T47D (cell line): Measurements from ENCODE around the gene MIS18A.

Source experiments
- DNase-seq, 2 experiments: peaks; one replicate each; pipeline versions ENCODE4 v3.0.0 to v3.0.0-alpha.2; 2011 to 2012; ENCODE audit warnings: low read depth in 1 of 2, low spot score in 1 of 2
- JUND ChIP-seq: IDR thresholded peaks from 2 replicates; pipeline ENCODE4 v1.6.1; 2012; ENCODE audit warnings: low read depth
- in situ Hi-C: cut with HindIII; loops from 2 replicates; pipeline ENCODE4 v1.10.0; 2016; ENCODE audit warnings: low sequenced_read_pairs, low pct_unique_long_range_greater_than_20kb

The MIS18A gene

DNA sequence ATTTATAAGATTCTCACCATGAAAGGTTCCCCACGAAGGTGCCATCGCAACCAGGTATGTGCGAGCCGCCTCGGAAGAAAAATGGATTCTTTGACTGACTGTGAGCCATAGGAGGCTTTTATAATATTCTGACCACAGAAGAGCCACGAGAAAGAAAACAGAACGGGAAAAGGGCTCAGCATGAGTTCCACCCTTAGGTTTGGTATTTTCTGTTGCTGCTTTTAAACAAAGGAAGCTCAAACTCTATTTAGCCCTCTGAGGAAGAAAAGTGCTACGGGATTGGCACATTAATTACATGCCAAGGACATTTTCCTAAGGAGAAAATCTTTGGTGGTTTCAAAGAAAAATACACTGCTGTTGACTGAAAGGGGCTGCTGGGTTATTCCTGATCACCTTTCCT is 39.3 kb downstream of the MIS18A start:
- TF ChIP-seq JUND, result no peak
- in situ Hi-C loops, result no loop called here
- DNase-seq, result no peak

DNA sequence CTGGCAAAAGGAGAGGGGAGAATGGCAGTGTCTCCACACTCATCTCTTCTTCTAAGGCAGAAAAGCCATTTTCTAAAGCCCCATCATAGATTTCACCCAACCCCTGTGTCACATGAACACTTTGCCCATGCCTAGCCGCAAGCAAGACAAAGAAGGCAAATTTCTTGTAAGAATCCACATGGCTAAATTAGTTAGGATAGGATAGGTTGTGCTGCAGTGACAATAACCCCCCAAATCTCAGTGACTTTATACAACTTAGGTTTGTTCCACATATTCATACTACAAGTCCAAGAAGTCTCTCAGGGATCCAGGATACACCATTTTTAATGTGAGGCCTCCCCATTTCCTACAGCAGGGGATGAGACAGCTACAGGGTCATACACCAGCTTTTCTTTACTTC is 40.8 kb downstream of the MIS18A start:
- DNase-seq, result no peak
- in situ Hi-C loops, result no loop called here
- TF ChIP-seq JUND, result no peak

- DNase-seq, result no peak
- in situ Hi-C loops, result no loop called here
- TF ChIP-seq JUND, result no peak
These were observed 41.8 kb downstream of the MIS18A start for GRCh38 chr21:32237021-32237420.

GRCh38 chr21:32233722-32234301 is 45.0 kb downstream of the MIS18A start:
- no peak for DNase-seq
- TF ChIP-seq JUND, result no peak
- in situ Hi-C loops, result no loop called here

GRCh38 chr21:32233055-32233546 is 45.7 kb downstream of the MIS18A start:
- in situ Hi-C loops, result no loop called here
- no peak for TF ChIP-seq JUND
- DNase-seq, result no peak

DNA sequence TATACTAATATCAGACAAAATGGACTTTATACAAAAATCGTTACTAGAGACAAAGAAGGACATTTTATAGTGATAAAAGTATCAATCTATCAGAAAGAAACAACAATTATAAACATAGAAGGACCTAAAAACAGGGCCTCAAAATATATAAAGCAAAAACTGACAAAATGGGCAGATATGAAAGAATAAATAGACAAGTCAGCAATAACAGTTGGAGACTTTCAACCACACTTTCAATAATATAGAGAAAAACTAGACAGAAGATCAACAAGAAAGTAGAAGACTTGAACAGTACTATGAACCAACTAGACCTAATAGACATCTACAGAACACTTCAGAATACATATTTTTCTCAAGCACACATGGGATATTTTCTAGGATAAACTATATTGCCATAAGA is 52.4 kb downstream of the MIS18A start:
- TF ChIP-seq JUND, result no peak
- in situ Hi-C loops, result no loop called here
- no peak for DNase-seq
